Measurements from ENCODE around the gene SUSD6. TPM values are rescaled to one million over a fixed set of nuclear protein-coding genes. Genes with fewer than 3 reads are reported as not detected.
"Not testable (repeated sequence)": the region's sequence is repeated elsewhere in the genome, so short reads cannot be mapped to it uniquely, and the experiment has no call there.

The SUSD6 gene
- total and polyA plus RNA-seq, 4 donors: 6.8 to 10.8 (median 7.6) TPM

DNA sequence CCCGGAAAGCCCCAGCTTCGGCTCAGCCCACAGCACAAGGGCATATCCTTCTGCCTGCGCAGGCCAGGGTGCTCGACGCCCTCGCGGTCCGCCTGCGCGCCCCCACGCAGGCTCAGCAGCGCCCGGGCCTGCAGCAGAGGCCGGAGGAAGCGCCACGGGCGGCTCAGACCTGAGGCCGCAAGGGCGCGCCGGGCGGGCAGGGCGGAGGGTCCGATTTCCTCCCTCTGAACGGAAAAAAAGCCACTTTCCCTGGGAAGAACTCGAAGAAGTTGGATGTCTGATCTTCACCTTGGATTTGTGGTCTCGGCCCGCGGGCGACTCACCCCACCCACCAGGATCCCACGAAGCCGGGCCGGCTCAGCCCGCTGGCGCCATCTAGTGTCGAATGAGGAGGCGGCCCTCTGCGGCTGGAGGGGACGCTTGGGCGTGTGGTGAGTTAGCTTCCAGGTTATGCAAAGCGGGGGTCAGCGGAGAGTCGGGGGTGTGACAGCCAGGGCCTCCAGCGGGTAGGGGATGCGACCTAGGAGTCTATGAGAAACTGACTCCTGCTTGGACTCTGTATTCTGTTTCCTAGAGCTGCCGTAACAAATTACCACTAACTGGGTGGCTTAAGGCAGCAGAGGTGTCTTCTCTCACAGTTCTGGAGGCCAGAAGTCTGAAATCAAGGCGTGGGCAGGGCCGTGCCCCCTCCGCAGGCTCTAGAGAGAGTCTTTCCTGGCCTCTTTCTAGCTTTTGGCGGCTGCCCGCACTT, 115.5 kb downstream of the SUSD6 start:
- Histone ChIP-seq H3K9ac (ENCODE audit: low read depth in 1 of 2, low read length in 2 of 2) (peak overlapping the region; percentile 59 to 72), H3K27ac (ENCODE audit: low read depth in 1 of 2, low read length in 2 of 2) (peak overlapping the region in 1 of 2 donors; percentile 38), H3K27me3 (ENCODE audit: control insufficient read depth in 4 of 4, insufficient read depth in 4 of 4, low read length in 3 of 4) (no peaks in the 10 kb centered on the region), H3K36me3 (ENCODE audit: control insufficient read depth in 4 of 4, insufficient read depth in 3 of 4, low read depth in 1 of 4, low read length in 3 of 4) (no peaks in the 10 kb centered on the region), H3K9me3 (ENCODE audit: control insufficient read depth in 4 of 4, low read length in 3 of 4) (no peaks in the 10 kb centered on the region), H3K4me3 (ENCODE audit: low read depth in 1 of 3, low read length in 3 of 3) (peak overlapping the region; percentile 18 to 70 (median 43)), H3K4me1 (ENCODE audit: control insufficient read depth in 4 of 4, insufficient read depth in 4 of 4, low read length in 3 of 4) (peaks cover 4 to 16% (median 8%) of the 10 kb centered on the region in 4 donors)
- WGBS: 5% methylated on average over 51 of the region's 51 CpGs
- TF ChIP-seq TAF1 (conservative IDR thresholded peaks at IDR 0.05): no peak
- TF ChIP-seq JUND (IDR thresholded peaks at IDR 0.05): no peak
- no peak for TF ChIP-seq SP1 (IDR thresholded peaks at IDR 0.05)
- no peak for TF ChIP-seq RXRA (IDR thresholded peaks at IDR 0.05)
- no peak for TF ChIP-seq EGR1 (IDR thresholded peaks at IDR 0.05; ENCODE audit: low read depth in 2 of 2)
- no peak for TF ChIP-seq NR2F2 (IDR thresholded peaks at IDR 0.05)
- peak; percentile 96 to 99 for TF ChIP-seq RAD21 (IDR thresholded peaks at IDR 0.05)
- TF ChIP-seq ATF3 (IDR thresholded peaks at IDR 0.05): no peak
- TF ChIP-seq, protein P1, sequence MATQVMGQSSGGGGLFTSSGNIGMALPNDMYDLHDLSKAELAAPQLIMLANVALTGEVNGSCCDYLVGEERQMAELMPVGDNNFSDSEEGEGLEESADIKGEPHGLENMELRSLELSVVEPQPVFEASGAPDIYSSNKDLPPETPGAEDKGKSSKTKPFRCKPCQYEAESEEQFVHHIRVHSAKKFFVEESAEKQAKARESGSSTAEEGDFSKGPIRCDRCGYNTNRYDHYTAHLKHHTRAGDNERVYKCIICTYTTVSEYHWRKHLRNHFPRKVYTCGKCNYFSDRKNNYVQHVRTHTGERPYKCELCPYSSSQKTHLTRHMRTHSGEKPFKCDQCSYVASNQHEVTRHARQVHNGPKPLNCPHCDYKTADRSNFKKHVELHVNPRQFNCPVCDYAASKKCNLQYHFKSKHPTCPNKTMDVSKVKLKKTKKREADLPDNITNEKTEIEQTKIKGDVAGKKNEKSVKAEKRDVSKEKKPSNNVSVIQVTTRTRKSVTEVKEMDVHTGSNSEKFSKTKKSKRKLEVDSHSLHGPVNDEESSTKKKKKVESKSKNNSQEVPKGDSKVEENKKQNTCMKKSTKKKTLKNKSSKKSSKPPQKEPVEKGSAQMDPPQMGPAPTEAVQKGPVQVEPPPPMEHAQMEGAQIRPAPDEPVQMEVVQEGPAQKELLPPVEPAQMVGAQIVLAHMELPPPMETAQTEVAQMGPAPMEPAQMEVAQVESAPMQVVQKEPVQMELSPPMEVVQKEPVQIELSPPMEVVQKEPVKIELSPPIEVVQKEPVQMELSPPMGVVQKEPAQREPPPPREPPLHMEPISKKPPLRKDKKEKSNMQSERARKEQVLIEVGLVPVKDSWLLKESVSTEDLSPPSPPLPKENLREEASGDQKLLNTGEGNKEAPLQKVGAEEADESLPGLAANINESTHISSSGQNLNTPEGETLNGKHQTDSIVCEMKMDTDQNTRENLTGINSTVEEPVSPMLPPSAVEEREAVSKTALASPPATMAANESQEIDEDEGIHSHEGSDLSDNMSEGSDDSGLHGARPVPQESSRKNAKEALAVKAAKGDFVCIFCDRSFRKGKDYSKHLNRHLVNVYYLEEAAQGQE (IDR thresholded peaks at IDR 0.05): no peak
- TF ChIP-seq, protein P2, sequence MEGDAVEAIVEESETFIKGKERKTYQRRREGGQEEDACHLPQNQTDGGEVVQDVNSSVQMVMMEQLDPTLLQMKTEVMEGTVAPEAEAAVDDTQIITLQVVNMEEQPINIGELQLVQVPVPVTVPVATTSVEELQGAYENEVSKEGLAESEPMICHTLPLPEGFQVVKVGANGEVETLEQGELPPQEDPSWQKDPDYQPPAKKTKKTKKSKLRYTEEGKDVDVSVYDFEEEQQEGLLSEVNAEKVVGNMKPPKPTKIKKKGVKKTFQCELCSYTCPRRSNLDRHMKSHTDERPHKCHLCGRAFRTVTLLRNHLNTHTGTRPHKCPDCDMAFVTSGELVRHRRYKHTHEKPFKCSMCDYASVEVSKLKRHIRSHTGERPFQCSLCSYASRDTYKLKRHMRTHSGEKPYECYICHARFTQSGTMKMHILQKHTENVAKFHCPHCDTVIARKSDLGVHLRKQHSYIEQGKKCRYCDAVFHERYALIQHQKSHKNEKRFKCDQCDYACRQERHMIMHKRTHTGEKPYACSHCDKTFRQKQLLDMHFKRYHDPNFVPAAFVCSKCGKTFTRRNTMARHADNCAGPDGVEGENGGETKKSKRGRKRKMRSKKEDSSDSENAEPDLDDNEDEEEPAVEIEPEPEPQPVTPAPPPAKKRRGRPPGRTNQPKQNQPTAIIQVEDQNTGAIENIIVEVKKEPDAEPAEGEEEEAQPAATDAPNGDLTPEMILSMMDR (IDR thresholded peaks at IDR 0.05; ENCODE audit: low read depth, low read length, missing input control): peak; percentile 92
- TF ChIP-seq FOXA2 (IDR thresholded peaks at IDR 0.05): no peak
- no peak for TF ChIP-seq YY1 (IDR thresholded peaks at IDR 0.05)
- peak; percentile 88 for DNase-seq (ENCODE audit: low spot score)

- Histone ChIP-seq H3K4me3 (ENCODE audit: low read depth in 1 of 3, low read length in 3 of 3) (no peak overlapping the region), H3K9ac (ENCODE audit: low read depth in 1 of 2, low read length in 2 of 2) (no peak overlapping the region), H3K4me1 (ENCODE audit: control insufficient read depth in 4 of 4, insufficient read depth in 4 of 4, low read length in 3 of 4) (peaks cover 4 to 16% (median 8%) of the 10 kb centered on the region in 4 donors), H3K36me3 (ENCODE audit: control insufficient read depth in 4 of 4, insufficient read depth in 3 of 4, low read depth in 1 of 4, low read length in 3 of 4) (no peaks in the 10 kb centered on the region), H3K9me3 (ENCODE audit: control insufficient read depth in 4 of 4, low read length in 3 of 4) (no peaks in the 10 kb centered on the region), H3K27ac (ENCODE audit: low read depth in 1 of 2, low read length in 2 of 2) (no peak overlapping the region), H3K27me3 (ENCODE audit: control insufficient read depth in 4 of 4, insufficient read depth in 4 of 4, low read length in 3 of 4) (no peaks in the 10 kb centered on the region)
- whole genome bisulfite sequencing: 89% methylated on average over 4 of the region's 4 CpGs
- DNase-seq (ENCODE audit: low spot score): no peak
- TF ChIP-seq RAD21 (IDR thresholded peaks at IDR 0.05) (no peak), HNF4A (conservative IDR thresholded peaks at IDR 0.05) (no peak)
- TF ChIP-seq, protein P2 (IDR thresholded peaks at IDR 0.05; ENCODE audit: low read depth, low read length, missing input control): no peak
Measured at GRCh38 chr14:69727860-69728259, 116.5 kb downstream of the SUSD6 start.

DNA sequence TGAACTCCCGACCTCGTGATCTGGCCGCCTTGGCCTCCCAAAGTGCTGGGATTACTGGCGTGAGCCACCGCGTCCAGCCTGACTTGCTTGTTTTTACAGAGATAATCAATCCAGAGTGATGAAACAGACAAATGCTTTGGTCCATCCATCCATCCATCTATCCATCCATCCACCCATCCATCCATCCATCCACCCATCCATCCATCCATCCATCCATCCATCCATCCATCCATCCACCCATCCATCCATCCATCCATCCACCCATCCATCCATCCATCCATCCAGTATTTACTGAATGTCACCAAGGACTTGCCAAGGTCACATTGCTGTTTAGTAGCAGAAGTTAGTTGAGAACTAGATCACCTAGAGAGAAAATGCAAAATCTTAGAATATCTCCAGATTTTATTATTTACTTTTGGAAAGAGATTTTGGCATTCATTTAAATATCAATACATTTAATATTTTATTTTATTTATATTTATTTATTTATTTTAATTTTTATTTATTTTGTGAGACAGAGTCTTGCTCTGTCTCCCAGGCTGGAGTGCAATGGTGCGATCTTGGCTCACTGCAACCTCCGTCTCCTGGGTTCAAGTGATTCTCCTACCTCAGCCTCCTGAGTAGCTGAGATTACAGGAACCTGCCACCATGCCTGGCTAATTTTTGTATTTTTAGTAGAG, 120.7 kb downstream of the SUSD6 start:
- DNase-seq (ENCODE audit: low spot score); H3K9ac ChIP-seq (ENCODE audit: low read depth in 1 of 2, low read length in 2 of 2); H3K9me3 ChIP-seq (ENCODE audit: control insufficient read depth in 4 of 4, low read length in 3 of 4); H3K4me3 ChIP-seq (ENCODE audit: low read depth in 1 of 3, low read length in 3 of 3); H3K27ac ChIP-seq (ENCODE audit: low read depth in 1 of 2, low read length in 2 of 2); H3K4me1 ChIP-seq (ENCODE audit: control insufficient read depth in 4 of 4, insufficient read depth in 4 of 4, low read length in 3 of 4); H3K27me3 ChIP-seq (ENCODE audit: control insufficient read depth in 4 of 4, insufficient read depth in 4 of 4, low read length in 3 of 4); H3K36me3 ChIP-seq (ENCODE audit: control insufficient read depth in 4 of 4, insufficient read depth in 3 of 4, low read depth in 1 of 4, low read length in 3 of 4): not testable (repeated sequence)
- 55% methylated on average over 8 of the region's 8 CpGs for WGBS

All from liver (tissue), 9 donors.